PC-9 (cell line): ENCODE results near the gene CTNNA3. TPM values are rescaled to one million over a fixed set of nuclear protein-coding genes. Genes with fewer than 3 reads are reported as not detected.

ENCODE experiments used
- BruUV-seq: library from RNA; stranded (reverse); fragments of 400-500 nt; replicated peaks from 2 replicates; lab custom pipeline; 2021; lab: Mats Ljungman, UMichigan
- CTCF ChIA-PET: fragments of 300-600 bp; sonication (Branson Sonifier 250); formaldehyde crosslinking; loops from one replicate; lab custom pipeline; 2022; ENCODE audit warnings: antibody characterized with exemption; lab: Charles Lee
- POLR2A ChIA-PET: fragments of 300-600 bp; sonication (Branson Sonifier 250); formaldehyde crosslinking; loops from one replicate; lab custom pipeline; 2022; ENCODE audit warnings: antibody characterized with exemption; ENCODE audit not compliant: unreplicated experiment; lab: Charles Lee
- DNase-seq, 2 experiments: peaks; one replicate each; pipeline versions ENCODE4 v3.0.0 to v3.0.0-alpha.2; 2015 to 2022; ENCODE audit warnings: mixed read lengths in 1 of 2
- H2AFZ ChIP-seq: fragments of 200-600 bp; sonication (generic); 2 replicates; pipeline ENCODE4 v1.8.1; 2017; ENCODE audit warnings: antibody characterized with exemption
- H3F3A ChIP-seq: fragments of 200-600 bp; sonication (generic); 2 replicates; pipeline ENCODE4 v1.8.1; 2017; ENCODE audit warnings: antibody characterized with exemption, mild to moderate bottlenecking, low read depth; ENCODE audit not compliant: insufficient read depth
- H3K27ac ChIP-seq: fragments of 200-600 bp; sonication (generic); 2 replicates; pipeline ENCODE4 v1.6.1; 2016; ENCODE audit warnings: mixed run types
- H3K27me3 ChIP-seq: fragments of 200-600 bp; sonication (generic); 2 replicates; pipeline ENCODE4 v1.6.1; 2016; ENCODE audit warnings: low read depth, mixed run types; ENCODE audit not compliant: insufficient read depth
- H3K36me3 ChIP-seq: fragments of 200-600 bp; sonication (generic); 2 replicates; pipeline ENCODE4 v1.6.1; 2016; ENCODE audit warnings: low read depth, mixed run types
- H3K4me1 ChIP-seq: fragments of 200-600 bp; sonication (generic); replicated peaks from 2 replicates; pipeline ENCODE4 v1.6.1; 2016; ENCODE audit warnings: mixed run types; ENCODE audit not compliant: insufficient read depth
- H3K4me2 ChIP-seq: fragments of 200-600 bp; sonication (generic); 2 replicates; pipeline ENCODE4 v1.6.1; 2017; ENCODE audit warnings: mixed run types
- H3K4me3 ChIP-seq: fragments of 200-600 bp; sonication (generic); 2 replicates; pipeline ENCODE4 v1.6.1; 2016; ENCODE audit warnings: mixed run types
- H3K79me2 ChIP-seq: fragments of 200-600 bp; sonication (generic); 2 replicates; pipeline ENCODE4 v1.6.1; 2017; ENCODE audit warnings: low read depth, mixed run types
- H3K9me2 ChIP-seq: fragments of 200-600 bp; sonication (generic); 2 replicates; pipeline ENCODE4 v1.8.1; 2017; ENCODE audit warnings: mild to moderate bottlenecking; ENCODE audit not compliant: insufficient read depth
- H3K9me3 ChIP-seq: fragments of 200-600 bp; sonication (generic); 2 replicates; pipeline ENCODE4 v1.8.1; 2016; ENCODE audit warnings: low read depth; ENCODE audit not compliant: insufficient read depth
- H4K20me1 ChIP-seq: fragments of 200-600 bp; sonication (generic); 2 replicates; pipeline ENCODE4 v1.8.1; 2017; ENCODE audit not compliant: insufficient read depth
- CTCF ChIP-seq: fragments of 200-600 bp; sonication (generic); conservative IDR thresholded peaks from 2 replicates; pipeline ENCODE4 v1.6.1; 2017; ENCODE audit warnings: mixed run types, antibody characterized with exemption, mild to moderate bottlenecking, moderate library complexity
- EZH2 ChIP-seq: fragments of 200-600 bp; sonication (generic); IDR thresholded peaks from 2 replicates; pipeline ENCODE4 v1.8.0; 2017; ENCODE audit warnings: antibody characterized with exemption, low read depth
- intact Hi-C: fragments of 100-400 bp; cut with micrococcal nuclease; formaldehyde crosslinking; loops from one replicate; pipeline ENCODE4 v1.10.0; 2022; ENCODE audit not compliant: unreplicated experiment
- total RNA-seq: library from RNA; stranded (reverse); gene quantifications from 2 replicates; pipeline ENCODE4 v1.2.3, GENCODE V29; 2021

CTNNA3 gene
- total RNA-seq, 1 experiment from 2014 or later: not detected

- Histone ChIP-seq H3K79me2 (no peaks in the 10 kb centered on the region), H3K4me3 (no peak overlapping the region), H3K27ac (no peak overlapping the region), H3K4me2 (no peak overlapping the region), H3K36me3 (no peaks in the 10 kb centered on the region), H3K9me2 (no peaks in the 10 kb centered on the region), H2AFZ (no peak overlapping the region), H4K20me1 (no peaks in the 10 kb centered on the region), H3K27me3 (no peaks in the 10 kb centered on the region), H3F3A (no peaks in the 10 kb centered on the region), H3K9me3 (no peaks in the 10 kb centered on the region), H3K4me1 (no peaks in the 10 kb centered on the region)
- ChIA-PET CTCF (no interaction called here), POLR2A (no interaction called here)
- no TSS peak for BruUV-seq
- DNase-seq: no peak
- TF ChIP-seq CTCF: no peak
- no peak for TF ChIP-seq EZH2
- intact Hi-C loops: no loop called here
These were observed 662.1 kb downstream of the CTNNA3 start for GRCh38 chr10:67033878-67034277.

- H3F3A ChIP-seq: no peaks in the 10 kb centered on the region
- no TSS peak for BruUV-seq
- DNase-seq: no peak
- no peaks in the 10 kb centered on the region for H3K36me3 ChIP-seq
- CTCF ChIA-PET: no interaction called here
- no peak overlapping the region for H2AFZ ChIP-seq
- intact Hi-C loops: no loop called here
- H3K9me3 ChIP-seq: no peaks in the 10 kb centered on the region
- no peaks in the 10 kb centered on the region for H4K20me1 ChIP-seq
- no peak overlapping the region for H3K4me2 ChIP-seq
- H3K4me3 ChIP-seq: no peak overlapping the region
- H3K27ac ChIP-seq: no peak overlapping the region
- no peaks in the 10 kb centered on the region for H3K27me3 ChIP-seq
- no peaks in the 10 kb centered on the region for H3K4me1 ChIP-seq
- H3K9me2 ChIP-seq: no peaks in the 10 kb centered on the region
- POLR2A ChIA-PET: no interaction called here
- H3K79me2 ChIP-seq: no peaks in the 10 kb centered on the region
- TF ChIP-seq EZH2 (no peak), CTCF (no peak)
These were observed 673.9 kb downstream of the CTNNA3 start for GRCh38 chr10:67022099-67022498.

GRCh38 chr10:67017218-67017617, 678.8 kb downstream of the CTNNA3 start:
- TF ChIP-seq EZH2 (no peak), CTCF (no peak)
- ChIA-PET CTCF (no interaction called here), POLR2A (no interaction called here)
- no peak for DNase-seq
- H3K36me3 ChIP-seq: no peaks in the 10 kb centered on the region
- H3K4me1 ChIP-seq: no peaks in the 10 kb centered on the region
- no peaks in the 10 kb centered on the region for H3K9me3 ChIP-seq
- no peaks in the 10 kb centered on the region for H3K27me3 ChIP-seq
- intact Hi-C loops: no loop called here
- H3K27ac ChIP-seq: no peak overlapping the region
- no peak overlapping the region for H3K4me2 ChIP-seq
- H2AFZ ChIP-seq: no peak overlapping the region
- BruUV-seq: no TSS peak
- H4K20me1 ChIP-seq: no peaks in the 10 kb centered on the region
- no peaks in the 10 kb centered on the region for H3K9me2 ChIP-seq
- H3K4me3 ChIP-seq: no peak overlapping the region
- no peaks in the 10 kb centered on the region for H3F3A ChIP-seq
- H3K79me2 ChIP-seq: no peaks in the 10 kb centered on the region
